Raji (cell line): Measurements from ENCODE around the gene MYCL.

Source experiments
- POLR2A ChIP-seq: IDR thresholded peaks from 2 replicates; pipeline ENCODE4 v1.6.1; 2011; ENCODE audit warnings: low read depth, low read length, control low read depth; ENCODE audit not compliant: insufficient read depth

The MYCL gene

DNA sequence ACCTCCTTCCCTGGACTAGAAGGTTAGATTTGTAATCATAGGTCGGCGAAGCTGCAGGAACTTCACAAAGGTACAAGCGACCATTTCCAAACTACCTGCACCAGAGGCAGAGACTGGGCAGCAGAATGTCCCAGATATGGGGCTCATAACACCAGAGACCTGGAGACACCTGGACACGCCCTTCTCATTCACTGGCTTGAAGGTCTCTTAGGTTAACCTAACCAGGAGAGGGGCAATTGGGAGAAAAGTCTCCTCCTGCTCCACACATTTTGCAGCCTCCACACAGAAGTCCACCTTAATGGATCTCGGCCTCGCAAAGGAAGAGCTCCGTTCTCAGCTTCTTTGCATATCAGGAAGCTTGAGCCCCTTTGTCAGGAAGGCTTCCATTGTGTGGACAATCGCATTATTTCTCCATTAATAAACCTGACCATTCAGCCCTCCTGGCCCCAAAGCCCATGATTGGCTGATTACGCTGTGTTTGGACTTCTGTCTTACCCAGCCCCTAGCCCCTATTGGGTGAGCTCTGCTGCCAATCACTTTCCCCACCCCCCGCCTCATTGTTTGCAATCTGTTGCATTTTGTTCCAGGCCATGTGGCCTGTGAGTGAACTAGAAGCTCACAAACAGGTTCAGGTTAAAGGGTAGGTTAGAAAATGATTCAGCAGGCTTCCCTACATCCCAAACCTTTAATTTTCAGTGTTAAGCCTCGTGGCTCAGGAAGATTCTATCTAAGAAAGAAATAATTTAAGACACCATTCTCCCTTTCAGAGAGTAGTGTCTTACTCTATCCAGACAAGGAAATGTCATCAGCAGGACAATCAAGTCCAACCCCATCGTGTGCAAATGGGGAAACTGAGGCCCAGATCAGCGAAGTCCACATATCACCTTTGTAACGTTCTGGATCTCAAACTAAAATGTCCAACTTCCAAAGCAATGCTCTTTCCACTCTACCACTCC, 2.8 kb downstream of the MYCL start:
- no peak for TF ChIP-seq POLR2A

DNA sequence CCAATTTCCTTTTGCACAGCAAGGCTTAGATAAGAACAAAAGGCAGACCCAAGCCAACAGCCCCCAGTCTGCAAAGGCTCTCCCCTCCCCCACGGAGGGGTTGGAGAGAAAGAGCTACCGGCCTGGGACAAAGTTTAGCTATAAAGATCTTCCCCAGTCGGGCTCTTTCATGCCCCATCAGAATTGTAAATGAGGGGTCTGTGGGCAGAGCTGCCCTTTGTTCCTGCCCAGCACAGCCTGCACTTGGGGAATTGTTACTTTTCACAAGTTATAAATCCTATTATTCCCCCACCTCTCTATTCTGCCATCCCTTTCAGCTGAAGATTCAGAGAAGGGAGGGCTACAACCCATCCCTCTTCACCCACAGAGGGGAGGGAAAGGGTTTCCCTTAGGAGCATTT, 3.5 kb downstream of the MYCL start:
- no peak for TF ChIP-seq POLR2A

DNA sequence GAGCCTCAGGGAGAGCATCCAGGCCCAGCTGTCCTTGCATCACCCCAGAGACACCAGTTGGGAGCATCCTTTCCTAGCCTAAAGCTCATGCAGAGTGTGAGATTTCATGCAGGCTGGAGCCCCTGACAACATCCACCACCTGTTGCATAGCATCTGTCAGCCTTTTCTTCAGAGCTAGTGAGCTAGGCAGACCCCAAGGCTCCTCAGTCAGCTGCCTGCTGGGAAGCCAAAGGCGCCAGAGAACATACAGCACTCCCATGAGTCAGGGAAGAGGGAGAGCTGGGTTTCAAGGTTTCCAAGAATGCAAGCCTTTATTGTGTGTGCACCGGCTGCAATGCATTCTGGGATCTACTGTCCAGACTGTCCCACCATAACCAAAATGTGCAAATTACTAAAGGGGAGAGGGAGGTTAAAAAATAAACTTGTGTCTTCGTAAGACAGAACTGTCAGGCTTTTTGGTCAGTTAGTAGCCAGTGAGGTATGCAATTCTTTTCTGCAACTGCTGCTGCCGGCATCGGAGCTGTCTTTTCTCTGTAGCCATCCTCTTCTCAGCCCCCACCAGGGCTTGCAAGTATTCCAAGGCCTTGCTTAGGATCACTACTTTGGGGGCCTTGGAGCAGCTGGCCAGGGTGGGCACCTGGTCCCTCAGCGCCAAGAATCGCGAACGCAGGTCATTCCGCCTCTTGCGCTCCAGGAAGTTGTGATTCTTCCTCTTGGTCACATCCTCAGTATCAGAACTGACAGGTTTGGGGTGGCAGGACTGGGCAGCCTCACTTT, 4.6 kb downstream of the MYCL start:
- TF ChIP-seq POLR2A, result peak; percentile 14; the same call in 1 of the 2 replicates

DNA sequence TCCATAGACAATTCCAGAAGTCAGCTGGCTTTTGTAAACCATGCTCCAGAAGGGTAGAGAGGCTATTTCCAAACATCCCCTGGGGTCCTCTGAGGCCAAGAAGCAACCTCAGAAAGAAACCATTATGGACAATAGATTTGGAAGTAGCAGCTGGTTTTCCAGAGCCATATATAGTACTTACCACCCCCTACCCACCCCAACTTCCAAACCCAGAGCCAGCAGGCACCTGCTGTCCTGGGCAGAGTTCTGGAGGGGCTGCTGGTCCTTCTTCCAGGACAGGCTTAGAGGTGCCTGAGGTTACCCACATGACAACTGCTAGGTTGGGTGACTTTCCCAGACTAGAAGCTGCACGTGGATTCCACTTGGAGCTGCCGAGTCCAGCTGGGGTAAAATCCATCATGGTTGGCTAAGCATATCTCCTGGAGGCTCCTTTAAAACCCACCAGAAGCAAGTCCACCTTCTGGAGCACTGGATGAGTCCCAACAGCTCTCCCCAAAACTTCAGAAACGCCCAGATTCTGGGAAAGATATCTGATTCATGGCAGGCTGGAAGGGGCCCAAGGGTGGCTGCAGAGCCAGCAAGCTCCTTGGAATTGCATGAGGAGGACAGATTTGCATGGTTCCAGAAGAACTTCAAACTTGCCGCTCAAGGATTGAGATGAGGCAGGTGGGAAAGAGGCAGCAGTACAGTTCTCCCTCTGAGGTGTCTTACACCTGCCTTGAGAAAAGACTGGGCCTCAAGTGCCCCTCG, 5.8 kb downstream of the MYCL start:
- no peak for TF ChIP-seq POLR2A

DNA sequence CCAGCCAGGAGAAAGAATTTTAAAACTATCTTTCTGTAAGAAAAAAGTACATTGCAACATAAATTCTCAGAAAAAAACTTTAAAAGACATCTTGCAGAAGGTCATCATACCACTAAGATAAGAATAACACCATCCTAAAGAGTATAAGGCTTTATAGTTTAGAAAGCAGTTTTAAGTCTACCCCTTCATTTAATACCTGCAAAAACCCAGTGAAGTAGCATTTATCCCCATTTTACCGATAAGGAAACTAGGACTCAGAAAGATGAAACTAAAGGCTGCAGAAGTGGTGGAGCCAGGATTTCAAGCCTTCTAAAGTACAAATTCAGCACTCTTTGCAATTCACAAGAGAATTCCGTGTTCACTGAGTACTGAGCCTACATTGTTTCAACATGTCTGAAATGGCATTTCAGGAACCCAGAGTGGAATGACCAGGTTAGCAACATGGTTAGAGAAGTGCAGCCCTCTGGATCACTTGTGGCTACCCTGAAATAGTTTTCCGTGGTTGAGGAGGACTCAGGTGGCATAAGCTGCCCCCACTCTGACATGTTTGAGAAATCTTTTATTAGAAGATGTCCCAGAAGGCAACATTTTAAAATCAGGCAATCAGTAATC, 6.7 kb downstream of the MYCL start:
- TF ChIP-seq POLR2A, result no peak

DNA sequence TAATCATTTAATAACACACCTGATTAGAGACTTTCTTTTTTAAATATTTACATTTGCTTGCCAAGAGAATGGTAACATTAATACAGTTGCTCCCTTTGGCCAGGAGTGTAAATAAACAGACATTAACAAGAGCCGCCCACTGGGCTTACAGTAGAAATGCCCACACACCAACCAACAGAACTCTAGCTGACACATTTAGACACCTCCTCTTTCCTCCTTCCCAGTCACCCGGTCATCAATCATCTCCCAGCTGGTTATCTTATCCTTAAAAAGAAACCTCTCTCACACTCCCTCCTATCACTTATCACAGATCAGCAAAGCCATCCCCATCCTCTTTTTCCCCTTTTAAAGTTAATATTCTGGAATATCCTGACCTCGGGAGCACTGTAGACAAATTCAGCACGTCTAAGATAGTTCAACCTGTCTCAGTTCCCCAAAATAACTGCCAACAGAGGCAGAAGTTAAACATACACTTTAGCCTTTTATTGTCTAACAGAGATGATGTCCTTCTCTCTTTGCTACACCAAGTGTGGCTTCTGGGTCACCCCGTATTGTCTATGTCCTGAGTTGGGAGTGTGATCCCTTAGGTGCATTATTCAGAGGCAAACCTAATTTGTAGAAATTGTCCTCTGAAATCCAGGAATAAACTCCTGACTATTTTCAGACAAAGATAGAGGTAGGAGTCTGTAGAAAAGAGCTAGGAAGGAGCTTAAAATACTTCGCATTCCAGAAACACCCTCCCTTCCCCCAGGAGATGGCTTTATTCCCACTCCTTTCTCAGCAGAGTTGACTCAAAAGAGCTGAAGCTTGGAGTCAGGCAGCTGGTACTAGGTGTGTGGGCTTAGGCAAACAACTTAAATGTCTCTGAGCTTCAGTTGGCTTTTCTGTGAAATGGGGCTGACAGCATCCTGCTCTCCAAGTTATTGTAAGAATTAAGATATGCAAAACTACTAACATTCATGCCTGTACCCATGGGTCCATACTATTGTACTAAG, 8.8 kb downstream of the MYCL start:
- TF ChIP-seq POLR2A, result no peak

DNA sequence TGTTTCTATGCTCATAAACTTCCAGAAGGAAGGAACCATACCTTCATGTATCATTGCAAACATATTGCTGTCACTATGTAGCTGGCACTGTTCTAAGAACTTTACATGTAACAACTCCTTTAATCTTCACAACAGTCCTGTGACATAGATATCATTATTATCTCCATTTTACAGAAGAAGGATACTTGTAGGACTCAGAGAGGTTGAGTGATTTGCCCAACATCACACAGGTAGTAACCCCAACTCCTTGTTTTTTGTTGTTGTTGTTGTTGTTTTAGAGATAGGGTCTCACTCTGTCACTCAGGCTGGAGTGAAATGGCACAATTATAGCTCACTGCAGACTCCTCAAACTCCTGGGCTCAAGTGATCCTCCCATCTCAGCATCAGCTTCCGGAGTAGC, 10.8 kb downstream of the MYCL start:
- no peak for TF ChIP-seq POLR2A

DNA sequence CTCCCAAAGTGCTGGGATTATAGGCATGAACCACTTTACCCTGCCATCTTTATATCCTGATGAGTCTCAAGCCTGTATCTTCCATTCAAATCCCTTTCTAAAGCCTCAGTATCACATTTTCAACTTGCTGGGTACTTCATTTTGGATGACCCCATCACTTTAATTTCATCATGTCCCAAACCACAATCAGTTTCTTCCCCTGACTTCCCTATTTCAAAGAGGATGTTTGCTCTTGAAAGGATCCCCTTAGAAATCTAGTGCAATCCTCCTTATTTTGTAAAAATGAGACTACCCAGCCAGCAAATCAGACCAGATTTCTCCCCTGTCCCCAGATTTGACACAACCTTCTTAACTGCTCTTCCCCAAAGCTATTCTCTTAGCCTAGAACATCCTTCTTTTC, 11.4 kb downstream of the MYCL start:
- no peak for TF ChIP-seq POLR2A

DNA sequence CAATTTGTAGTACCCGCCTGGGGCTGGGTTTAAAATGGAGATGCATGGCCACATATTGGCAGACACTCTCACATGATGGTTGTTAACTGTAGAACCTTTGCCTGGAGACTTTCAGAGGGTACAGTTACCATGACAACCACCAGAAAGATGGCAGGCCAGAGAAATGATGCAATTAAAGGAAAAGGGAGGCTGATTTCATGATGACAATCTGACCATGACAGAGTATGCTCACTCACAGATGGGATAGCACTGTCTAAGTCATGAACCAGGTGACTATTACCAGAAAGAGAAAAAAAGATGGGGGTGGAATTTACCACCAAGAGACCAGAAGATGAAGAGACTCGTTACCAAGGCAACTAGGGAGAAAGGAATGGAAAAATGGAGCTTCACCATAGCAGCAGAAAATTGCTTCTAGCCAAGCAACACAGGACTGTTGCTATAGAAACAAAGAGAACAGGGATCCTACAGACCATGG, 14.9 kb downstream of the MYCL start:
- TF ChIP-seq POLR2A, result no peak

DNA sequence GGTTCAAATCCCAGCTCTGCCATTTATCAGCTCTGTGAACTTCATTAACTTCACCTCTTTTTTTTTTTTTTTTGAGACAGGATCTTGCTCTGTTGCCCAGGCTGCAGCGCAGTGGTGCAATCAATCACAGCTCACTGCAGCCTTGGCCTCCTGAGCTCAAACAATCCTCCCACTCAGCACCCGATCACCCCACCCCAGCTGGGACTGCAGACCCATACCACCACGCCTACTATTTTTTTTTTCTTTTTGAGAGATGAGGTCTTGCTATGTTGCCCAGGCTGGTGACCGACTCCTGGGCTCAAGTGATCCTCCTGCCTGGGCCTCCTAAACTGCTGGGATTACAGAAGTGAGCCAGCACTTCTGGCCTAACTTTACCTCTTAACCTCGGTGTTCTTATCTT, 16.2 kb downstream of the MYCL start:
- no peak for TF ChIP-seq POLR2A

DNA sequence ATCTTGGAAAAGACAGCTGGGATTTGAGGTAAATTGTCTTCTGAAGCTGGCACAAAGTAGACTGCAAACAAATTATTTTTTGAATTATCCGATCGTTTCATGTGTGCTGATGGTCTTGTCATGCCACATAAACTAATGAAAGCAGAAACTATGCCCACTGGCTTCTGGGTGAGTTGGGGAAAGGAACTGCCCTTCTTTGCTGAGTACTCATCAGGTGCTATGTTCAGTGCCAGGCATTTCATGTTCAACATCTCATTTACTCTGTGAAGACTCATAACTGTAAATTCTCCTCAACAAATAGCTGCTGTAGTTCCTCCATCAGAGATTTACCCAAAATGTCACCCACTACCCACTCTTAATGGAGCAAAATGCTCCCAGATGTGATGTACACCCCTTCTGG, 19.6 kb downstream of the MYCL start:
- TF ChIP-seq POLR2A, result no peak

DNA sequence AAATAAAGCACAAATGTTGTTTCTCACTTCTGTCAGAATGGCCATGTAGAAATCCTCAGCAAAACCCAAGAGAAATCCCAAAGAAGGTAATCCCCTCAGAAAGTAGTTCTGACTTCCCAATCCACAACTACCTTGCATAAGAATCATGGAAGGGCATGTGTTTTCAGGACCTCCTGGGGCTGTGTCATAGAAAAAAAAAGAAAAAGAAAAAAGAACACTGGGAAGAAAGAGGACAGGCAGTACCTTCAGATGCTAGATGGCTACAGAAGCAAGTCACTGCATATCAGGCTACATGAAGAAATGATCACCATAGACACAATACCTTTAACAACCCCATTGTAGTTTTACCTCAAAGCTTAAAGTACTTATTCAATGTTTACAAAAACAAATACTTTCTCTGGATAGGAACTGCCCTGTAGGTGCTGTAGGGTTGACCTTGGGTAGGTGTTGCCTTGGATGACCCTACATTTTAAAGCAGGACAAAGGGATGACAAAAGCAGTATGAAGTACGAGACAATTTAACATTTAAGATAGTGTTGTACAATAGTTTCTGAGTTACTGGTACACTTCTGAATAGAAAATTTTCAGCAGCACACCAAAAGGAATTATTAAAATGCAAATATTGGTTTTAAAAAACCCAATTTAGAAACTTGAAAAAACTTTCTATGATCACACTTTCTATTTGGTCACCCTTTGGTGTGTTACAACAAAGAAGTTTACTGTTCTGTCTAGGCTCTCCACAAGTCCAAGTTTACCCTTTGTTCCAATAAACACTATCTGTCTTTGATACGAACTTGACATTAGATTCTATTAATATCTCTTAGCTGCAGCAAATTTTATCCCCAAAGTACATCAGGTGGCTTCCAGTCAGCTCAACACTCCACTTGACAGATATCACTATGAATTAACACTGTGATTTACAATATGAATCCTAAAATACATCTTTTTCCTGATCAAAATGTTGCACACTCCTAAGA, 23.4 kb downstream of the MYCL start:
- no peak for TF ChIP-seq POLR2A
